Left renal pelvis (tissue), 4 donors: ENCODE data around the gene DYRK2. TPM values are rescaled to one million over a fixed set of nuclear protein-coding genes. Genes with fewer than 3 reads are reported as not detected.

Experiments used
- DNase-seq, 4 donors: peaks; one replicate each; pipeline ENCODE4 v3.0.0-alpha.2; 2013; ENCODE audit warnings: low read depth in 4 of 4, low spot score in 3 of 4
- polyA plus RNA-seq, 4 donors: library from polyadenylated mRNA; unstranded; fragments of 120-200 nt; gene quantifications; one replicate each; pipeline ENCODE4 v1.2.1, GENCODE V29; 2013; ENCODE audit not compliant: insufficient read length in 4 of 4

Gene DYRK2
- polyA plus RNA-seq, 4 donors, result 26.8 to 31.4 (median 29.3) TPM

DNA sequence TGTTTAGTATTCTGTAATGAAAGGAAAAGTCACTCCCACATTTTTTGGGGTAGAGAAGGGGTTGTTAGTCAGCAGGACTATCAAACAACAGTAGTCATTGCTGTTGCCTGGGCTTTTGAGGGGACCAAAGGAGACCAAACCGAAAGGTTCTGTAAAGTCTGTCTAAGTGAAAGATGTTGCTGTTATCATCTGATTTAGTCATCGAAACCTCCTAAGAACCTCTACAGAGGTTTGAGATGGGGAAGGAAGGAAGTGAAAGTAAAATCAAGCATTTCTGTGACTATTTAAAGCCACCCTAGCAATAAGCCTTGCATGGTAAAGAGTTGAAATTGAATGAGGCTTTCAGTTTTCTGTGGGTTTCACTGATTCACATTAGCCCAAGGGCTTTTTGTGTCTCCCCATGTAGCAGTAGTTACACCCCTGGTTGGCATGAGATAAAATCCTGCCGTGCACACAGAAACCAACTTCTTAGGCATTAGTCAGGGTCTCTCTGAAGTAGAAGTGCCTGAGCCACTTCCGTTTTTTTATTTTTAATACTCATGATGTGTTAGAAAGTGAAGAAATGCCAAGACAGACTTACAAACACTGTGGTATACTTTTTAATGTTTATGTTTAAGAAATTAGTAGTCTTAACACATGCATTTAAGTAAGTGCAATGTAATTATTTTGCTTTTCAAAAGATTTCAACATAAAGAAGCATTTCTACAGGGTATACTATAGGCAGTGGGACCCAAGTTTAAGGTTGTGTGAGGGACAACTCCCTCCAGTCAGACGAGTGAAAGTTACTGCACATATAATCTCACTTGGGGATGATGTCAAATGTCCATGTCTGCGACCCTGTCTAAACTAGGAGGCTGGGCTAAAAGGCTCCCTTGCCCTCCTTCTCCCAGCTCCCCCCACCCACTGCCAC, 50.4 kb downstream of the DYRK2 start:
- DNase-seq, result no peak

DNA sequence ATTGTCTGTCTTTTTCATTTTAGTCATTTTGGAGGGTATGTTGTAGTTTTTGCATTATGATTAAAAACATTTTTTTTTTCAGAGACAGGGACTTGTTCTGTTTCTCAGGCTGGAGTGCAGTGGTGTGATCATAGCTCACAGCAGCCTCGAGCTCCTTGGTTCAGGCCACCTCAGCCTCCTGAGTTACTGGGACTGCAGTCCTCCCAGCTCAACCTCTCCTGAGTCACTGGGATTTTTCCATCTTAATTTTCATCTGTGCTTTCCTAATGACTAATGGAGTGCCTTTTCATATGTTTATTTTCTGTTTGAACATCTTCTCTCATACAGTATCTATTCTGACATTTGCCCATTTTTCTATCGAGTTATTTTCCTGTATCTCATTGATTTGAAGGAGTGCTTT, 52.6 kb downstream of the DYRK2 start:
- no peak for DNase-seq

DNA sequence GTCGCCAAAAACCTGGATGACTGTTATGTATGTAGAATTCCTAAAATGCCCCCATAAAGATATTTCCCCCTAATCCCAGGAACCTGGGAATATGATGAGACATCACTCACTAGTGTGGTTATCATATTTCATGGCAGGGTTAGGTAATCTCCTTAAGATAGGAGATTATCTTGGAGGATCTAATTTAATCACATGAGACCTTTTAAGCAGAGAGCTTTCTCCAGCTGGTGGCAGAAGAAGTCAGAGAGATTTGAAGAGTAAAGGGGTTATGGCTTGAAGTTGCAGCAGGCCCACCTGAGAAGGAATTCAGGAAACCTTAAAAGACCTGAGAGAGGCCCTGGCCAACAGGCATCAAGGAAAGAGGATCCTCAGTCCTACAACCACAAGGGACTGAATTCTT, 53.6 kb downstream of the DYRK2 start:
- DNase-seq, result no peak

DNA sequence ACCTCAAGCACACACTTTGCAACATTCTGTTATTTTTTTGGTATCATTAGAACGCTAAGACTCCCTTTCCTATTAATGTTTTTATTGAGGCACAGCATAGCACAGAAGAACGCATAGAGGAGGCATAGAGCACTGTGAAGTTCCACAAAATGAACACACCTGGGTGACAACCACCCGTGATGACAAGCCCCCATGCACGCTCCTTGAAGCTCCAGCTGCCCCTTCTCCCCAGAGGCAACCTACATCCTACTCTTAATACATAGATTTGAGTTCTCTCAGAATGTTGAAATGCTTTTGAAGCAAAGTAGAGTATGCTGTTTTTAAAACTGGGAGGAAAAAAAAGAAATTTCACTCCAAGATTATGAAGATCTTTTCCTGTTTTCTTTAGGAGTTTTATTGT, 55.5 kb downstream of the DYRK2 start:
- no peak for DNase-seq

DNA sequence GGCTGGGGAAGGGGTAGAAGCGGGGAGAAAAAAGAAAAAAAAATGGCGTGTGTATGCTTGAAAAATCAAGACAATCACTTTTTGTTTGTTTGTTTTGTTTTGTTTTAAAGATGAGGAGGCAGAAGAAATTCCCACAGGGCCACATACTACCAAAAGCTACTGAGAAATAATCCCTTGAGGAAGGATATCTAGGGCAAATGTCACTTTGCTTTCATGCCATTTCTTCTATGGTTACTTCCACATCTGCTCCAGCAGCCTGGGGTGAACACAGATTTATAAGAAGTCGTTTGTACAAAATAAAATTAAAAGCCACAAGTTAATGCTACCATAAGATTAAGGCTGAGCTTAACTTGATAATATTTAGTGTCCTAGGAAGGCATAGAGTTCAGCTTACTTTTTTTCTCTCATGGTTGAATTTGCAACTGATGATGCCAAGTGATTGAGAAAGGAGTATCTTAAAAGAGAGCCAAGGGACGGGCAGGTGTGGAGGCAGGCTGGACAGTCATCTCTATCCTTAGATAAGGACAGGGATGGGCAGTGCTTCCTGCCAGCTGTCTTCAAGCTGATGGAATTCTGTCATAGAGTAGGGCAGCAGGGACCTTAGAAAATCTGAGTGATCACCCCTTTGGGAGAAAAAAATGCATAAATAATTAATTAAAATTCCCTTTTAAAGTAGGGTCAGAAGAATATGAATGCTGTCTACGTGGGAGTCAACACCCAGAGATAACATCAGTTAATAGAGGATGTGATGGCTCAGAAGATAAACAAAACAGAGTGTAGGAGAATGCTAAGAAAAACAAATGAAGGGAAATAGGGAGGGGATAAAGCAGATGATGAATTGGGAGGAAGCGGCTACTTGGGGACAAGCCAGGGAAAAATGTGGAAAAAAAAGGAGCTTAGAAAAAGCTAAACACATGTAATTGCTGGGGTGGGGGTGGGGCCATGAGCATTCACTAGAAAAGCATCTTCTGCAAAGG, 57.1 kb downstream of the DYRK2 start:
- peak; percentile 56 to 77 (median 68) for DNase-seq

DNA sequence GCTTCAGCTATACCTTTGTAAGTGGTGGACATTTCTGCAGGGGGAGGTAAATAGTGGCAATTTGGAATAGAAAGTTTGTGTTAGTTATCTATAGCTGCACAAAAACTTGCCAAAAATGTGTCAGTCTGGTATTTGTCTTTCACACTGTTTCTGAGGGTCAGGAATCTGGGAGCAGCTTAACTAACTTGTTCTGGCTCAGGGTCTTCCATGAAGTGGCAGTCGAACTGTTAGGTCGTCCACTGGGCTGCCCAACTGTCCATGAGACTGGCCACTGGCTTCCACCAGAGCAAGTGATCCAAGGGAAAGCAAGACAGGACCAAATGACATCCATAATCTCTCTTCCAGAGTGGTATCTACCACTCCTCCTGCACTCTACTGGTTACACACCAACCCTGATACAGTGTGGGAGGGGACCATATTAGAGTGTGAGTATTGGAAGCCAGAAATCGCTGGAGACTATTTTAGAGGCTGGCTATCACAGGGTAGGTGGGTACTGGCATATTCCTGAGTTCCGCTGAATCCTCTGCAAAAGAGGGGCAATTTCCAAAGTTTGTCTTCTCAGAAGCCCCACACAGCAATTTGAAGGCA, 60.9 kb downstream of the DYRK2 start:
- no peak for DNase-seq

DNA sequence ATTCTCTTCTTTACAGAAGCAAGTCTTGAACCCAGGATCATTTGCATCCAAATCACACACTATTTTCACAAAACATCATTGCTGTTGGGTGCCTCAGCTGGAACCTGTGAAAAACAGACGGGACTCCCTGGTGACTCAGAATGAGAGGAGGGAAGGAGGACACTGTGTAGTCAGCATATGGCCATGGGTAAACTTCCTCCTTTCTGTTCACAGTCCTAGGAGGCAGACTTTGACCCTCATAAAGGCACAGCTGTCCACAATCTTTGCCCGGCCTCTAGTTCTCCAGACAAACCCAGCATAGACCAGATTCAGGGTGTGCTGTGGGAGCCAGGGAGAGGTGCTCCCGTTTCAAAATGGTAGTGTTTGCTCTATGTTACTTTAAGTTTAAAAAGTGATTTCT, 62.0 kb downstream of the DYRK2 start:
- no peak for DNase-seq

DNA sequence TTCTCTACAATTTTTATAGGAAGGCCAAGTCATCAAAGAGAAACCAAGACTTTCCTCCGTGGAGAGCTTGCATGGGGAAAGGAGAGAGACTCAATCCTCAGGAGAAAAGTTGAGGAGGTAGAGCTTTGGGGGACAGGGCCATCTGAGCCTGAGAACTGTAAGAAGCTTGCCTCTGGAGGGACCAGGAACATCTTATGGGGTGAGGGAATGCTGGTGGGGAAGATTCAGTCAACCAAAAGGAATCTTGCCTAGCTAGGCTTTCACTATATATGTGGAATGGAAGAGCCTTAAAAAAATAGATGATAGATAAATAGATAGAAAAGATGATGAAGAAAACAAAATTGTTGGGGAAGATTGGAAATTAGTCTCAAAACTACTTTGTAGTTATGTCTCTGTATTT, 63.5 kb downstream of the DYRK2 start:
- DNase-seq, result no peak

DNA sequence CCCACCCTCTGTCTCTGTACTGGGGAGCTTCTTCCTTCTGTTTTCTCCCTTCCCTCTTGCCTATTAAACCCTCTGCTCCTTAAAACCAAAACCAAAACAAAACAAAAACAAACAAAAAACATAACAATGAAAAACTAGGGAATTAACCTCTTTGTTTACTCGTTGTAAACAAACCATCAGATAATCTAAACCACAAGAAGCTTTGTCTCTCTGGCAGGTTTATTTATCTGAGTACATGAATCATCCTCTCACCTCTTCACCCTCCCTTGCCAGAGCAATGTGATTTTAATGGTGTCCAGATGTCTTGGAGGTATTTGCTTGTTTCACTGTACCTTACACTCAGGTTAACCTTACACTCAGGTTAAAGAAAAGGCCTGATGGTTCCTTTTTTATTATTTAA, 66.1 kb downstream of the DYRK2 start:
- DNase-seq, result no peak
